ENCODE results near the gene HORMAD2. TPM values are rescaled to one million over a fixed set of nuclear protein-coding genes. Genes with fewer than 3 reads are reported as not detected.

Gene HORMAD2
- total RNA-seq, 1 experiment from 2014 or later: not detected

- Mint-ChIP-seq H3K36me3 (no peaks in the 10 kb centered on the region), H3K27ac (no peak overlapping the region), H3K4me1 (peaks cover 53% of the 10 kb centered on the region), H3K9me3 (no peaks in the 10 kb centered on the region), H3K27me3 (ENCODE audit: low read depth) (peaks cover 14% of the 10 kb centered on the region), H3K4me3 (no peak overlapping the region)
- ChIA-PET CTCF (interaction anchor here (1.3 kb wide), 1 partner anchor 10 kb away, joined by 4 read pairs; no protein-coding TSS in a partner anchor), POLR2A (no interaction called here)
- TF ChIP-seq, protein P1, sequence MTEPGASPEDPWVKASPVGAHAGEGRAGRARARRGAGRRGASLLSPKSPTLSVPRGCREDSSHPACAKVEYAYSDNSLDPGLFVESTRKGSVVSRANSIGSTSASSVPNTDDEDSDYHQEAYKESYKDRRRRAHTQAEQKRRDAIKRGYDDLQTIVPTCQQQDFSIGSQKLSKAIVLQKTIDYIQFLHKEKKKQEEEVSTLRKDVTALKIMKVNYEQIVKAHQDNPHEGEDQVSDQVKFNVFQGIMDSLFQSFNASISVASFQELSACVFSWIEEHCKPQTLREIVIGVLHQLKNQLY (CRISPR knock-in tag; IDR thresholded peaks at IDR 0.05): no peak
- no peak for TF ChIP-seq ZBTB21 (CRISPR knock-in tag; IDR thresholded peaks at IDR 0.05; ENCODE audit: borderline replicate concordance)
- no peak for TF ChIP-seq GTF2I (CRISPR knock-in tag; conservative IDR thresholded peaks at IDR 0.05)
- no peak for ATAC-seq
- no peak for DNase-seq (ENCODE audit: low spot score)
These were observed 107.5 kb downstream of the HORMAD2 start for GRCh38 chr22:30187529-30188407.

DNA sequence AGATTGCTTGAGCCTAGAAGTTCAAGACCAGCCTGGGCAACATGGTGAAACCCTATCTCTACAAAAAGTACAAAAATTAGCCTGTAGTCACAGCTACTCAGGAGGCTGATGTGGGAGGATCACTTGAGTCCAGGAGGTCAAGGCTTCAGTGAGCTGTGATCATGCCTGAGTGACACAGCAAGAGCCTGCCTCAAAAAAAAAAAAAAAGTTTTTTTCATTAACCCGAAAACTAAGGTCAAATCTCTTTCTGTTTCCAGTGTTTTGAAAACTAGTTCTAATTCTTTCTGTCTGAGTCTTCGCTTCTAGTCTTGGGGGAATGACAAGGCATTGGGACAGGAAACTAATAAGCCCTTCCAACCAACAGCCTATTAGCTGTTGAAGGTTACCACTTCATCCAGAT is 108.6 kb downstream of the HORMAD2 start:
- ChIA-PET CTCF (interaction anchor here (0.6 to 1.3 kb wide), 2 partner anchors 9 to 11 kb away, joined by 3 to 4 read pairs; no protein-coding TSS in a partner anchor), POLR2A (no interaction called here)
- no peaks in the 10 kb centered on the region for H3K36me3 Mint-ChIP-seq

GRCh38 chr22:30190574-30190973 is 110.3 kb downstream of the HORMAD2 start:
- Mint-ChIP-seq H3K27me3 (ENCODE audit: low read depth) (peaks cover 7% of the 10 kb centered on the region; the same call in 1 of the 2 replicates), H3K9me3 (no peaks in the 10 kb centered on the region), H3K4me3 (no peak overlapping the region), H3K27ac (no peak overlapping the region), H3K36me3 (no peaks in the 10 kb centered on the region), H3K4me1 (peaks cover 47% of the 10 kb centered on the region)
- POLR2A ChIA-PET: no interaction called here
- DNase-seq (ENCODE audit: low spot score): no peak
- ATAC-seq: no peak
- CTCF ChIA-PET: interaction anchor here (1.0 to 1.2 kb wide), 2 partner anchors 65 to 97 kb away, joined by 3 to 9 read pairs; no protein-coding TSS in a partner anchor
- TF ChIP-seq RELA (CRISPR knock-in tag; IDR thresholded peaks at IDR 0.05; ENCODE audit: borderline replicate concordance) (no peak), OVOL2 (CRISPR knock-in tag; IDR thresholded peaks at IDR 0.05; ENCODE audit: borderline replicate concordance) (no peak), PRRX2 (CRISPR knock-in tag; IDR thresholded peaks at IDR 0.05) (no peak), JUN (CRISPR knock-in tag; IDR thresholded peaks at IDR 0.05) (no peak), CREB1 (CRISPR knock-in tag; IDR thresholded peaks at IDR 0.05) (no peak), RORB (CRISPR knock-in tag; IDR thresholded peaks at IDR 0.05) (no peak), E2F5 (CRISPR knock-in tag; IDR thresholded peaks at IDR 0.05) (no peak), NR2C2 (CRISPR knock-in tag; IDR thresholded peaks at IDR 0.05) (no peak)
- TF ChIP-seq, protein P2, sequence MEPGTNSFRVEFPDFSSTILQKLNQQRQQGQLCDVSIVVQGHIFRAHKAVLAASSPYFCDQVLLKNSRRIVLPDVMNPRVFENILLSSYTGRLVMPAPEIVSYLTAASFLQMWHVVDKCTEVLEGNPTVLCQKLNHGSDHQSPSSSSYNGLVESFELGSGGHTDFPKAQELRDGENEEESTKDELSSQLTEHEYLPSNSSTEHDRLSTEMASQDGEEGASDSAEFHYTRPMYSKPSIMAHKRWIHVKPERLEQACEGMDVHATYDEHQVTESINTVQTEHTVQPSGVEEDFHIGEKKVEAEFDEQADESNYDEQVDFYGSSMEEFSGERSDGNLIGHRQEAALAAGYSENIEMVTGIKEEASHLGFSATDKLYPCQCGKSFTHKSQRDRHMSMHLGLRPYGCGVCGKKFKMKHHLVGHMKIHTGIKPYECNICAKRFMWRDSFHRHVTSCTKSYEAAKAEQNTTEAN (CRISPR knock-in tag; IDR thresholded peaks at IDR 0.05): no peak
- TF ChIP-seq, protein P3, sequence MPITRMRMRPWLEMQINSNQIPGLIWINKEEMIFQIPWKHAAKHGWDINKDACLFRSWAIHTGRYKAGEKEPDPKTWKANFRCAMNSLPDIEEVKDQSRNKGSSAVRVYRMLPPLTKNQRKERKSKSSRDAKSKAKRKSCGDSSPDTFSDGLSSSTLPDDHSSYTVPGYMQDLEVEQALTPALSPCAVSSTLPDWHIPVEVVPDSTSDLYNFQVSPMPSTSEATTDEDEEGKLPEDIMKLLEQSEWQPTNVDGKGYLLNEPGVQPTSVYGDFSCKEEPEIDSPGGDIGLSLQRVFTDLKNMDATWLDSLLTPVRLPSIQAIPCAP (CRISPR knock-in tag; IDR thresholded peaks at IDR 0.05): no peak

More for the DNA sequence above, 108.6 kb downstream of the HORMAD2 start:
- Mint-ChIP-seq H3K9me3 (no peaks in the 10 kb centered on the region), H3K4me3 (no peak overlapping the region), H3K27me3 (ENCODE audit: low read depth) (peaks cover 14% of the 10 kb centered on the region), H3K4me1 (peaks cover 56% of the 10 kb centered on the region), H3K27ac (no peak overlapping the region)
- no peak for TF ChIP-seq ESRRA (CRISPR knock-in tag; IDR thresholded peaks at IDR 0.05; ENCODE audit: borderline replicate concordance)
- TF ChIP-seq ATF6 (CRISPR knock-in tag; IDR thresholded peaks at IDR 0.05): no peak
- TF ChIP-seq ZNF232 (CRISPR knock-in tag; IDR thresholded peaks at IDR 0.05): no peak
- no peak for TF ChIP-seq ZNF317 (CRISPR knock-in tag; IDR thresholded peaks at IDR 0.05; ENCODE audit: borderline replicate concordance, low read depth)
- no peak for TF ChIP-seq HMGXB4 (CRISPR knock-in tag; IDR thresholded peaks at IDR 0.05)
- TF ChIP-seq MAX (CRISPR knock-in tag; IDR thresholded peaks at IDR 0.05): no peak
- no peak for TF ChIP-seq ZNF263 (CRISPR knock-in tag; IDR thresholded peaks at IDR 0.05; ENCODE audit: low read depth)
- DNase-seq (ENCODE audit: low spot score) (no peak), ATAC-seq (no peak)
